Neural cell (in vitro differentiated cells): ENCODE measurements around the gene BICDL1.

Experiments
- CTCF ChIP-seq: fragments of 450-650 bp; IDR thresholded peaks from 2 replicates; pipeline ENCODE4 v1.5.1; 2014; ENCODE audit warnings: antibody characterized with exemption, mild to moderate bottlenecking, moderate library complexity; ENCODE audit not compliant: poor library complexity, severe bottlenecking
- EP300 ChIP-seq: fragments of 450-650 bp; conservative IDR thresholded peaks from 2 replicates; pipeline ENCODE4 v1.6.1; 2014; ENCODE audit warnings: antibody characterized with exemption, mild to moderate bottlenecking, moderate library complexity; ENCODE audit not compliant: poor library complexity, severe bottlenecking
- EZH2 ChIP-seq: fragments of 200-600, 300-800 bp; shearing (Covaris generic), sonication (generic); IDR thresholded peaks from 2 replicates; pipeline ENCODE4 v1.6.1; 2014; ENCODE audit warnings: antibody characterized with exemption, low read length, borderline replicate concordance, mild to moderate bottlenecking; ENCODE audit not compliant: insufficient read depth, poor library complexity, severe bottlenecking
- POLR2AphosphoS5 ChIP-seq: IDR thresholded peaks from 2 replicates; pipeline ENCODE4 v1.6.1; 2012
- RAD21 ChIP-seq: fragments of 450-650 bp; conservative IDR thresholded peaks from 2 replicates; pipeline ENCODE4 v1.6.1; 2014; ENCODE audit warnings: antibody characterized with exemption, mild to moderate bottlenecking, moderate library complexity
- REST ChIP-seq: IDR thresholded peaks from 2 replicates; pipeline ENCODE4 v1.6.1; 2012; ENCODE audit warnings: borderline replicate concordance
- SMC3 ChIP-seq: fragments of 450-650 bp; conservative IDR thresholded peaks from 2 replicates; pipeline ENCODE4 v1.6.1; 2014; ENCODE audit warnings: antibody characterized with exemption, mild to moderate bottlenecking, moderate library complexity; ENCODE audit not compliant: poor library complexity
- TAF1 ChIP-seq: IDR thresholded peaks from 2 replicates; pipeline ENCODE4 v1.6.1; 2012; ENCODE audit warnings: low read depth

DNA sequence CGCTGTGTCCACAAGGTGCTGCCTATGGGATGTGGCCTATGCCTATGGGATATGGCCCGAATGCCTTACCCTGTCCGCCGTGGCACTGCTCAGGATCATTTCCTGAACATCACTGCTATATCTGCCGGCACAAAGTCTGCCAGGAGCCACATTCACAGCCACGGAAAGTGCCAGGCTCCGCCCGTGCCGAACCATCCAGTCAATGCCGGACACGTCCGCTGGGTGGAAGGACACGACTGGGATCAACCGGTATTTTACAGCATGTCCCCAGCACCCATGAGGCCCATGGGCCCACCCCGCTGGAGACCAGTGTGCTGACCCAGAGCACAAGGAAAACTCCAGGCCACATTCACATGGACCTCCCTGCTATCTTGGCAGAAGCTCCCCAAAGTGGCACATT is 142.1 kb downstream of the BICDL1 start:
- TF ChIP-seq EP300 (no peak), POLR2AphosphoS5 (no peak), CTCF (no peak), EZH2 (no peak), RAD21 (no peak), REST (no peak), TAF1 (no peak), SMC3 (no peak)
